SK-N-SH treated with all-trans-retinoic acid at 6 μM for 48 hours (cell line): ENCODE data around the gene MRPS5.

ENCODE experiments used
- ATAC-seq: fragments of 200-7000 bp; cut with Tn5 transposase; 3 replicates; pipeline ENCODE4 v1.9.1; 2020; ENCODE audit warnings: mild to moderate bottlenecking, moderate library complexity
- ARNTL ChIP-seq: fragments of 450-650 bp; formaldehyde crosslinking; IDR thresholded peaks from 2 replicates; pipeline ENCODE4 v1.5.0; 2020; ENCODE audit warnings: low read depth, mild to moderate bottlenecking, moderate library complexity, borderline replicate concordance
- BACH2 ChIP-seq: fragments of 250-450 bp; sonication (Bioruptor Pico); IDR thresholded peaks from 2 replicates; pipeline ENCODE4 v1.9.0; 2021; ENCODE audit warnings: mild to moderate bottlenecking, borderline replicate concordance
- CSDC2 ChIP-seq: fragments of 250-450 bp; sonication (Bioruptor Pico); IDR thresholded peaks from 2 replicates; pipeline ENCODE4 v1.5.0; 2020; ENCODE audit warnings: mild to moderate bottlenecking, moderate library complexity
- ESRRG ChIP-seq: fragments of 250-450 bp; sonication (Bioruptor Pico); IDR thresholded peaks from 2 replicates; pipeline ENCODE4 v1.6.1; 2021; ENCODE audit warnings: mild to moderate bottlenecking
- ISL1 ChIP-seq: fragments of 250-450 bp; sonication (Bioruptor Pico); IDR thresholded peaks from 2 replicates; pipeline ENCODE4 v2.1.2; 2022; ENCODE audit warnings: mild to moderate bottlenecking, moderate library complexity
- OSR1 ChIP-seq: fragments of 250-450 bp; sonication (Bioruptor Pico); IDR thresholded peaks from 2 replicates; pipeline ENCODE4 v1.8.0; 2022; ENCODE audit warnings: moderate library complexity, mild to moderate bottlenecking, inconsistent platforms
- PPARA ChIP-seq: fragments of 250-450 bp; sonication (Bioruptor Pico); IDR thresholded peaks from 2 replicates; pipeline ENCODE4 v1.5.0; 2020; ENCODE audit warnings: mild to moderate bottlenecking, borderline replicate concordance
- RARB ChIP-seq: fragments of 250-450 bp; sonication (Bioruptor Pico); IDR thresholded peaks from 2 replicates; pipeline ENCODE4 v1.8.0; 2021; ENCODE audit warnings: mild to moderate bottlenecking, moderate library complexity
- SNAI2 ChIP-seq: fragments of 250-450 bp; sonication (Bioruptor Pico); IDR thresholded peaks from 2 replicates; pipeline ENCODE4 v1.5.0; 2020; ENCODE audit warnings: mild to moderate bottlenecking, moderate library complexity
- TCF4 ChIP-seq: fragments of 250-450 bp; sonication (Bioruptor Pico); IDR thresholded peaks from 2 replicates; pipeline ENCODE4 v1.8.0; 2021; ENCODE audit warnings: mild to moderate bottlenecking, moderate library complexity, borderline replicate concordance
- TOX ChIP-seq: fragments of 250-450 bp; sonication (Bioruptor Pico); IDR thresholded peaks from 2 replicates; pipeline ENCODE4 v1.8.0; 2021; ENCODE audit warnings: mild to moderate bottlenecking, moderate library complexity, borderline replicate concordance
- ZC3H10 ChIP-seq: fragments of 250-450 bp; sonication (Bioruptor Pico); IDR thresholded peaks from 2 replicates; pipeline ENCODE4 v1.5.1; 2021; ENCODE audit warnings: mild to moderate bottlenecking, moderate library complexity
- ZFP3 ChIP-seq: fragments of 250-450 bp; sonication (Bioruptor Pico); IDR thresholded peaks from 2 replicates; pipeline ENCODE4 v1.5.0; 2020; ENCODE audit warnings: mild to moderate bottlenecking, moderate library complexity
- ZFP30 ChIP-seq: fragments of 450-650 bp; formaldehyde crosslinking; IDR thresholded peaks from 2 replicates; pipeline ENCODE4 v1.5.0; 2022; ENCODE audit warnings: mild to moderate bottlenecking, moderate library complexity
- ZNF565 ChIP-seq: fragments of 450-650 bp; formaldehyde crosslinking; conservative IDR thresholded peaks from 2 replicates; pipeline ENCODE4 v1.5.0; 2020; ENCODE audit warnings: low read depth, mild to moderate bottlenecking, moderate library complexity
- ZNF70 ChIP-seq: fragments of 450-650 bp; formaldehyde crosslinking; IDR thresholded peaks from 2 replicates; pipeline ENCODE4 v1.5.0; 2020; ENCODE audit warnings: mild to moderate bottlenecking, moderate library complexity
- TF ChIP-seq, protein P1 (sequence below): fragments of 250-450 bp; sonication (Bioruptor Pico); IDR thresholded peaks from 2 replicates; pipeline ENCODE4 v1.8.0; 2021; ENCODE audit warnings: low read depth, mild to moderate bottlenecking, moderate library complexity, borderline replicate concordance
- TF ChIP-seq, protein P2 (sequence below): fragments of 250-450 bp; sonication (Bioruptor Pico); IDR thresholded peaks from 2 replicates; pipeline ENCODE4 v1.5.0; 2020; ENCODE audit warnings: mild to moderate bottlenecking, moderate library complexity
- TF ChIP-seq, protein P3 (sequence below): fragments of 250-450 bp; sonication (Bioruptor Pico); IDR thresholded peaks from 2 replicates; pipeline ENCODE4 v1.5.1; 2020; ENCODE audit warnings: low read depth, mild to moderate bottlenecking, moderate library complexity
- TF ChIP-seq, protein P4 (sequence below): fragments of 250-450 bp; sonication (Bioruptor Pico); IDR thresholded peaks from 2 replicates; pipeline ENCODE4 v1.5.1; 2021; ENCODE audit warnings: mild to moderate bottlenecking, moderate library complexity
- TF ChIP-seq, protein P5 (sequence below): fragments of 250-450 bp; sonication (Bioruptor Pico); IDR thresholded peaks from 2 replicates; pipeline ENCODE4 v1.8.0; 2020; ENCODE audit warnings: mild to moderate bottlenecking, moderate library complexity, borderline replicate concordance

Gene MRPS5

DNA sequence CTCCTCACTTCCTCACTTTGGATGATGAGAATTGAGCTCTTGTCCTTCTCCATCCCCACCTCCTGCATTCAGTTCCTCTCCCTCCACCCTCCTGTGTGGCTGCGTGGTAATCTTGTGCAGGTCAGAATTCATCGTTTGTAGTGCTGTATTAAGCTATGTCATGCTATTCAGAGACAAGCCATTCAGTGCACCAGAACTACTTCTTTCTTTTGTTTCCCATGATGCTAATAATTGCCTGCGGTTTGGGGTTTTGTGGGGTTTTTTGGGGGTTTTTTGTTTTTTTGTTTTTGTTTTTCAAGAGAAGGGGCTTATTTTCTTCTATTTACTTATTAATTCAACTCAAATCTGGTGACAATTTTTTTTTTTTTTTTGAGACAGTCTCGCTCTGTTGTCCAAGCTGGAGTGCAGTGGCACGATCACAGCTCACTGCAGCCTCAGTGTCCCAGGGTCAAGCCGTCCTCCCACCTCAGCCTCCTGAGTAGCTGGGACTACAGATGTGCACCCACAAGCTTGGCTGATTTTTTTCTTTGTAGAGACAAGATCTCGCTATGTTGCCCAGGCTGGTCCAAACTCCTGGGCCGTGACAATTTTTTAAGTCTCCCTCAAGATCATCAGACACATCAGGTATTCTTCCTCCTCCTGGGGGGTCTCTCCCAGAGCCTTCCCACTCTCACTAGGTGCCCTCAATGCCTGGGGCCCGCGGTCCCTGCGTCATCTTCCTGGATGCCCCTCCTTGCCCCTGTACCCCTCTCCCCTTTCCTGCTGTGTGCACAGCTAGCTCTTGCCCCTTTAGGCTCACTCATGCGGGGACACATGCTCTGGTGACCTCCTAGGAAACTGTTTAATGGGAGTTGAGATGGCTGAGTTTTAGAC lies 58.3 kb downstream of the MRPS5 start (continued):
- TF ChIP-seq PPARA (CRISPR knock-in tag) (no peak), ZNF565 (CRISPR knock-in tag) (no peak)

DNA sequence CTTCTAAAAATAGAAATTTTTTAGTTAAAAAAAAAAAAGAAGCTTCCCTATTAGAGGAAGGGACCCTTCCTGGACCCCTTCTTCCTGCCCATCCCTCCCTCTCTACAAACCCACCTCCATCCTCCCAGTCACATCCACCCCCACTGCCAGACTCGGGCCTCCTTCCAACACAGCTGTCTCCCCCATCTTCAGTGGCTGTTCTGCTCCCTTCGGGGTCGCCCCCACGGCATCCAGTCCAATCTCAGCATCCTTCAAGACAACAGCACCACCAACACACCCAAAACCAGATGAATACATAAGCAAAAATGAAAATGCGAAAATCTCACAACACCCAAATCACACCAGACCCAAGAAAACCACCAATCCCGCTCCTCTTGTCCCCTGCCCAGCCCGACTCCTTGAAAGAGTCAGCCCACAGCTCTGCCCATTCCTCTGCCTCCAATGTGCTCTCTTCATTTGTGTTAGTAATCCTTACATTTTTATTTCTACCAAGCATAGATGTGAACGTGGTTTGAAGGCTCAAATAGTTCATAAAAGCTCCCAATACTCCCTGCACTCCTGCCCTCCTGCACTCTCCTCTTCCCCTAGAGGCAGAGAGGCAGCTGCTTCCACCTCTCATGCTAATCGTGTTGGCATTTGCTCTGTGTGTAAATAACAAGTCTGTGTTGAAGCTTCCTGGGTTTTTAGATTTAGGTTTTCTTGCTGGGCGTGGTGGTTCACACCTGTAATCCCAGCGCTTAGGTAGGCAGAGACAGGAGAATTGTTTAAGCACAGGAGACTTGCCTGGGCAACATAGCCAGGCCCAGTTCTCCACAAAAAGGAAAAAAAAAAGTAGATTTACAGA lies 59.1 kb downstream of the MRPS5 start:
- peak; percentile 42; the same call in 2 of the 3 replicates for ATAC-seq
- no peak for TF ChIP-seq ZNF70 (CRISPR knock-in tag)
- TF ChIP-seq, protein P1, sequence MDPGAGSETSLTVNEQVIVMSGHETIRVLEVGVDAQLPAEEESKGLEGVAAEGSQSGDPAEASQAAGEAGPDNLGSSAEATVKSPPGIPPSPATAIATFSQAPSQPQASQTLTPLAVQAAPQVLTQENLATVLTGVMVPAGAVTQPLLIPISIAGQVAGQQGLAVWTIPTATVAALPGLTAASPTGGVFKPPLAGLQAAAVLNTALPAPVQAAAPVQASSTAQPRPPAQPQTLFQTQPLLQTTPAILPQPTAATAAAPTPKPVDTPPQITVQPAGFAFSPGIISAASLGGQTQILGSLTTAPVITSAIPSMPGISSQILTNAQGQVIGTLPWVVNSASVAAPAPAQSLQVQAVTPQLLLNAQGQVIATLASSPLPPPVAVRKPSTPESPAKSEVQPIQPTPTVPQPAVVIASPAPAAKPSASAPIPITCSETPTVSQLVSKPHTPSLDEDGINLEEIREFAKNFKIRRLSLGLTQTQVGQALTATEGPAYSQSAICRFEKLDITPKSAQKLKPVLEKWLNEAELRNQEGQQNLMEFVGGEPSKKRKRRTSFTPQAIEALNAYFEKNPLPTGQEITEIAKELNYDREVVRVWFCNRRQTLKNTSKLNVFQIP (CRISPR knock-in tag), result no peak
- no peak for TF ChIP-seq ARNTL (CRISPR knock-in tag)
- TF ChIP-seq ZFP3 (CRISPR knock-in tag), result no peak
- TF ChIP-seq PPARA (CRISPR knock-in tag), result no peak
- TF ChIP-seq TOX, result no peak
- no peak for TF ChIP-seq CSDC2
- TF ChIP-seq SNAI2 (CRISPR knock-in tag), result no peak
- no peak for TF ChIP-seq BACH2 (CRISPR knock-in tag)
- TF ChIP-seq, protein P2, sequence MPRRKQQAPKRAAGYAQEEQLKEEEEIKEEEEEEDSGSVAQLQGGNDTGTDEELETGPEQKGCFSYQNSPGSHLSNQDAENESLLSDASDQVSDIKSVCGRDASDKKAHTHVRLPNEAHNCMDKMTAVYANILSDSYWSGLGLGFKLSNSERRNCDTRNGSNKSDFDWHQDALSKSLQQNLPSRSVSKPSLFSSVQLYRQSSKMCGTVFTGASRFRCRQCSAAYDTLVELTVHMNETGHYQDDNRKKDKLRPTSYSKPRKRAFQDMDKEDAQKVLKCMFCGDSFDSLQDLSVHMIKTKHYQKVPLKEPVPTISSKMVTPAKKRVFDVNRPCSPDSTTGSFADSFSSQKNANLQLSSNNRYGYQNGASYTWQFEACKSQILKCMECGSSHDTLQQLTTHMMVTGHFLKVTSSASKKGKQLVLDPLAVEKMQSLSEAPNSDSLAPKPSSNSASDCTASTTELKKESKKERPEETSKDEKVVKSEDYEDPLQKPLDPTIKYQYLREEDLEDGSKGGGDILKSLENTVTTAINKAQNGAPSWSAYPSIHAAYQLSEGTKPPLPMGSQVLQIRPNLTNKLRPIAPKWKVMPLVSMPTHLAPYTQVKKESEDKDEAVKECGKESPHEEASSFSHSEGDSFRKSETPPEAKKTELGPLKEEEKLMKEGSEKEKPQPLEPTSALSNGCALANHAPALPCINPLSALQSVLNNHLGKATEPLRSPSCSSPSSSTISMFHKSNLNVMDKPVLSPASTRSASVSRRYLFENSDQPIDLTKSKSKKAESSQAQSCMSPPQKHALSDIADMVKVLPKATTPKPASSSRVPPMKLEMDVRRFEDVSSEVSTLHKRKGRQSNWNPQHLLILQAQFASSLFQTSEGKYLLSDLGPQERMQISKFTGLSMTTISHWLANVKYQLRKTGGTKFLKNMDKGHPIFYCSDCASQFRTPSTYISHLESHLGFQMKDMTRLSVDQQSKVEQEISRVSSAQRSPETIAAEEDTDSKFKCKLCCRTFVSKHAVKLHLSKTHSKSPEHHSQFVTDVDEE (CRISPR knock-in tag), result no peak
- no peak for TF ChIP-seq RARB (CRISPR knock-in tag)
- TF ChIP-seq ZC3H10 (CRISPR knock-in tag), result no peak
- TF ChIP-seq ZFP30 (CRISPR knock-in tag), result no peak
- no peak for TF ChIP-seq OSR1 (CRISPR knock-in tag)
- TF ChIP-seq, protein P3, sequence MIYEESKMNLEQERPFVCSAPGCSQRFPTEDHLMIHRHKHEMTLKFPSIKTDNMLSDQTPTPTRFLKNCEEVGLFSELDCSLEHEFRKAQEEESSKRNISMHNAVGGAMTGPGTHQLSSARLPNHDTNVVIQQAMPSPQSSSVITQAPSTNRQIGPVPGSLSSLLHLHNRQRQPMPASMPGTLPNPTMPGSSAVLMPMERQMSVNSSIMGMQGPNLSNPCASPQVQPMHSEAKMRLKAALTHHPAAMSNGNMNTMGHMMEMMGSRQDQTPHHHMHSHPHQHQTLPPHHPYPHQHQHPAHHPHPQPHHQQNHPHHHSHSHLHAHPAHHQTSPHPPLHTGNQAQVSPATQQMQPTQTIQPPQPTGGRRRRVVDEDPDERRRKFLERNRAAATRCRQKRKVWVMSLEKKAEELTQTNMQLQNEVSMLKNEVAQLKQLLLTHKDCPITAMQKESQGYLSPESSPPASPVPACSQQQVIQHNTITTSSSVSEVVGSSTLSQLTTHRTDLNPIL (CRISPR knock-in tag), result no peak
- TF ChIP-seq, protein P4, sequence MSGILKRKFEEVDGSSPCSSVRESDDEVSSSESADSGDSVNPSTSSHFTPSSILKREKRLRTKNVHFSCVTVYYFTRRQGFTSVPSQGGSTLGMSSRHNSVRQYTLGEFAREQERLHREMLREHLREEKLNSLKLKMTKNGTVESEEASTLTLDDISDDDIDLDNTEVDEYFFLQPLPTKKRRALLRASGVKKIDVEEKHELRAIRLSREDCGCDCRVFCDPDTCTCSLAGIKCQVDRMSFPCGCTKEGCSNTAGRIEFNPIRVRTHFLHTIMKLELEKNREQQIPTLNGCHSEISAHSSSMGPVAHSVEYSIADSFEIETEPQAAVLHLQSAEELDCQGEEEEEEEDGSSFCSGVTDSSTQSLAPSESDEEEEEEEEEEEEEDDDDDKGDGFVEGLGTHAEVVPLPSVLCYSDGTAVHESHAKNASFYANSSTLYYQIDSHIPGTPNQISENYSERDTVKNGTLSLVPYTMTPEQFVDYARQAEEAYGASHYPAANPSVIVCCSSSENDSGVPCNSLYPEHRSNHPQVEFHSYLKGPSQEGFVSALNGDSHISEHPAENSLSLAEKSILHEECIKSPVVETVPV (CRISPR knock-in tag), result no peak
- TF ChIP-seq, protein P5, sequence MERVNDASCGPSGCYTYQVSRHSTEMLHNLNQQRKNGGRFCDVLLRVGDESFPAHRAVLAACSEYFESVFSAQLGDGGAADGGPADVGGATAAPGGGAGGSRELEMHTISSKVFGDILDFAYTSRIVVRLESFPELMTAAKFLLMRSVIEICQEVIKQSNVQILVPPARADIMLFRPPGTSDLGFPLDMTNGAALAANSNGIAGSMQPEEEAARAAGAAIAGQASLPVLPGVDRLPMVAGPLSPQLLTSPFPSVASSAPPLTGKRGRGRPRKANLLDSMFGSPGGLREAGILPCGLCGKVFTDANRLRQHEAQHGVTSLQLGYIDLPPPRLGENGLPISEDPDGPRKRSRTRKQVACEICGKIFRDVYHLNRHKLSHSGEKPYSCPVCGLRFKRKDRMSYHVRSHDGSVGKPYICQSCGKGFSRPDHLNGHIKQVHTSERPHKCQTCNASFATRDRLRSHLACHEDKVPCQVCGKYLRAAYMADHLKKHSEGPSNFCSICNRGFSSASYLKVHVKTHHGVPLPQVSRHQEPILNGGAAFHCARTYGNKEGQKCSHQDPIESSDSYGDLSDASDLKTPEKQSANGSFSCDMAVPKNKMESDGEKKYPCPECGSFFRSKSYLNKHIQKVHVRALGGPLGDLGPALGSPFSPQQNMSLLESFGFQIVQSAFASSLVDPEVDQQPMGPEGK (CRISPR knock-in tag), result no peak

DNA sequence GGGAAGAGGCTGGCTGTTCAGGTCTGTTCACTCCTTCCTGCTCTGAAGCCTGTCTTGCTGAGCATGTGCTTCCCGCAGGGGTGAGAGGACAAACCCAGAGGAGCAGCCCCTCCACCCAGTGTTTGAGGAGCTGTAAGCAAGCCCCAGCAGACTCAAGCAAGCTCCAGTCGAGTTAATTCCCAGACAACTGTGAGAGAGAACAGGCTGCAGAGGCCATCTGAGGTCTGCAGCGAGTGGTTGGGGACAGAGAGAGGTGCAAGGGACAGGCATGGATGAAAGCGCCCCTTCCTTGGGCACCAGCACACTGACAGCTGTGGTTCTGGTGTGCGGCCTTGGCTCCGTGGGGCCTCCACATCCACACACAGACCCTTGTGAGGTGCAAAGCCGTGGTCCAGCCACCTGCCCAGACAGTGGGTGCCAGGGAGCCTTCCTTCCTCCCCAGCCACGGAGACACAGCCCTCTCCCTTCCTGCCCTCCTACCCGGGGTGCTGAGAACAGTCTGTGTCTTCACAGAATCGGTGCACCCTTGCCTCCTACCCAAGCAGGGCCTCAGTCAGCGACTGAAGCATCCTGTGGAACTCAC lies 59.9 kb downstream of the MRPS5 start:
- ATAC-seq, result no peak
- no peak for TF ChIP-seq ZNF70 (CRISPR knock-in tag)
- TF ChIP-seq ESRRG (CRISPR knock-in tag), result no peak
- TF ChIP-seq CSDC2, result no peak
- no peak for TF ChIP-seq TOX
- no peak for TF ChIP-seq ARNTL (CRISPR knock-in tag)
- no peak for TF ChIP-seq BACH2 (CRISPR knock-in tag)
- TF ChIP-seq TCF4 (CRISPR knock-in tag), result no peak
- TF ChIP-seq ISL1 (CRISPR knock-in tag), result no peak
- TF ChIP-seq ZFP30 (CRISPR knock-in tag), result no peak
